ENCODE data around the gene DPM3. TPM values are rescaled to one million over a fixed set of nuclear protein-coding genes. Genes with fewer than 3 reads are reported as not detected.

DPM3 gene
- total RNA-seq, 1 donor from 2014 or later = 49.7 TPM

DNA sequence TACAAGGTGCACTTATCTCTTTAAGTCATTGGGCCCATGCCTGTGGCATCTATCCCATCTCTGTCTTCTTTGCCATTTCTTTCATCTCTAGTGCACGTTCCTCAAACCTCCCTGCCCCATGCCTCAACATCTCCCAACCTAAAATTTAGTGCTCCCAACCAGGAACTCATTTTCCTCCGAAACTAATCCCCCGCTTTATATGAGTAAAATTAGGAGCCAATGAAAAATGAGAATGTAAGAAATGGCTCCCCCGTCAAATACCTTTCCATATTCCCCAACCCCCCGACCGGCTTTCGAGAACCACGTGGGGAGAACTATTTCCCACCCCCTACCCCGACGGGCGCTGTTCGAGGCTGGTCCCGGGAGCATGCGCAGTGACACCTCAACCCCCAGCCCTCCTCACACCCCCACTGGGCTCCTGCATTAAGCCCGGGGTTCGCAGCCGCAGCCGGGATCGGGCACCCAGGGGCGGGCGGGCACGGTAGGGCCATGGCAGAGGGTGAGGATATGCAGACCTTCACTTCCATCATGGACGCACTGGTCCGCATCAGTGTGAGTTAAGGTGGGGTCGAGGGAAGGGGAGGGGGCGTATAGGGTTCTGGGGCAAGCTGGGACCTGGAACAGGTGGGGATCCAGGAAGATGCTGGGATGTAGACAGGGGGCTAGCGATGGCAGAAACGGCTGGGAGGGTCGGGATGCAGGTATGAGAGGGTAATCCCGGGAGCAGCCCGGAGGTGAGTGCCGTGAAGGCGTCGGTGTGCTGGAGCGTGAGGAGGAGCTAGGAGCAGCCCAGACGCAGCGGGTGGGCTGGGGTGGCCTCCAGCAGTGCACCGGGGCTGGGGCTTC is 33.4 kb upstream of the DPM3 start, which contains the start of gene TRIM46:
TRIM46 (plus strand) TSS at position 372 of the 846 bp plus-strand sequence; CDS start at position 490, 118 bp downstream.
- peaks cover 8% of the 10 kb centered on the region for H3K36me3 Mint-ChIP-seq
- no peaks in the 10 kb centered on the region for H3K9me3 Mint-ChIP-seq
- TF ChIP-seq, protein P1, sequence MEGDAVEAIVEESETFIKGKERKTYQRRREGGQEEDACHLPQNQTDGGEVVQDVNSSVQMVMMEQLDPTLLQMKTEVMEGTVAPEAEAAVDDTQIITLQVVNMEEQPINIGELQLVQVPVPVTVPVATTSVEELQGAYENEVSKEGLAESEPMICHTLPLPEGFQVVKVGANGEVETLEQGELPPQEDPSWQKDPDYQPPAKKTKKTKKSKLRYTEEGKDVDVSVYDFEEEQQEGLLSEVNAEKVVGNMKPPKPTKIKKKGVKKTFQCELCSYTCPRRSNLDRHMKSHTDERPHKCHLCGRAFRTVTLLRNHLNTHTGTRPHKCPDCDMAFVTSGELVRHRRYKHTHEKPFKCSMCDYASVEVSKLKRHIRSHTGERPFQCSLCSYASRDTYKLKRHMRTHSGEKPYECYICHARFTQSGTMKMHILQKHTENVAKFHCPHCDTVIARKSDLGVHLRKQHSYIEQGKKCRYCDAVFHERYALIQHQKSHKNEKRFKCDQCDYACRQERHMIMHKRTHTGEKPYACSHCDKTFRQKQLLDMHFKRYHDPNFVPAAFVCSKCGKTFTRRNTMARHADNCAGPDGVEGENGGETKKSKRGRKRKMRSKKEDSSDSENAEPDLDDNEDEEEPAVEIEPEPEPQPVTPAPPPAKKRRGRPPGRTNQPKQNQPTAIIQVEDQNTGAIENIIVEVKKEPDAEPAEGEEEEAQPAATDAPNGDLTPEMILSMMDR (IDR thresholded peaks at IDR 0.05; ENCODE audit: unreplicated experiment) = no peak
- DNase-seq (ENCODE audit: low spot score in 2 of 2, unreplicated experiment in 2 of 2) = peak in 1 of 2 experiments; percentile 49
- peaks cover 11% of the 10 kb centered on the region for H3K27me3 Mint-ChIP-seq (ENCODE audit: low read depth)
- peak within 1 kb of the TSS; percentile 99 for H3K27ac Mint-ChIP-seq
- peak within 1 kb of the TSS; percentile 99 for H3K4me3 Mint-ChIP-seq
- H3K4me1 Mint-ChIP-seq = peaks cover 26% of the 10 kb centered on the region

DNA sequence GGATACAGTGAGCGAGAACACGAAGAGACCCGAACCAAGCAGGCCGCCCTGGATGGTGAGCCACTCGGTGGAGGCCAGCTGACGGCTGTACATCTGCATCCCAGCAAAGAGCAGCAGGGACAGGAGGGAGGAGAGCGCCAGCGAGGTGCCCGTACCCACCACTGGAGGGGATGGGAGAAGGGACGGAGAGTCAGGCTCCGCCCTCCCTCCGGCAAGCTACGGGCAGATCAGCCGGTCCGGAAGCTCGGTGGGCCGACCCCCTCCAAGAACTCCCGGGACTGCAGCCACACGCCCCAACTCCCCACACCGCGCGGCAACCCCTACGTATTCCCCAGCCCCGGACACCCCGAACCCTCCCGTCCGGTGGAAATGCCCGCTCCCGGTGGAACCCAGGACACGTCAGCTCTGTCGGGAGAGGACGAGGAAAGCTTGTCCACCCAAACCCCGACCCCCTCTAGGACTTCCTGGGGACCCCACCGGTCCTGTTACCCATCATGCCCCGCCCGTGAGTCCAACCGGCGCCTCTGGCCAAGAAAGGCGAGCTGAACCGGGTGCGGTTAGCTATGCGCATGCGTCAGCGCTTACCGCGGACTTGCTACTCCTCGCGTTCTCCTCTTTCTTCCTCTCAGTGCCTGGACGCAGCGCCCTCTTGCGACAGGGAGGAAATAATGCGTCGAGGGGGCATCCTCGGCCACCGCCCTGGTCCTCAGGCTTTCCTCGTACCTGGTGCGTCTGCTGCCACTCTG is 32.6 kb upstream of the DPM3 start, which contains the start of gene KRTCAP2:
KRTCAP2 (minus strand) TSS at position 573 of the 746 bp plus-strand sequence; CDS start at position 493, 80 bp downstream.
- TF ChIP-seq, protein P1 (IDR thresholded peaks at IDR 0.05; ENCODE audit: unreplicated experiment) = peak; percentile 85

DNA sequence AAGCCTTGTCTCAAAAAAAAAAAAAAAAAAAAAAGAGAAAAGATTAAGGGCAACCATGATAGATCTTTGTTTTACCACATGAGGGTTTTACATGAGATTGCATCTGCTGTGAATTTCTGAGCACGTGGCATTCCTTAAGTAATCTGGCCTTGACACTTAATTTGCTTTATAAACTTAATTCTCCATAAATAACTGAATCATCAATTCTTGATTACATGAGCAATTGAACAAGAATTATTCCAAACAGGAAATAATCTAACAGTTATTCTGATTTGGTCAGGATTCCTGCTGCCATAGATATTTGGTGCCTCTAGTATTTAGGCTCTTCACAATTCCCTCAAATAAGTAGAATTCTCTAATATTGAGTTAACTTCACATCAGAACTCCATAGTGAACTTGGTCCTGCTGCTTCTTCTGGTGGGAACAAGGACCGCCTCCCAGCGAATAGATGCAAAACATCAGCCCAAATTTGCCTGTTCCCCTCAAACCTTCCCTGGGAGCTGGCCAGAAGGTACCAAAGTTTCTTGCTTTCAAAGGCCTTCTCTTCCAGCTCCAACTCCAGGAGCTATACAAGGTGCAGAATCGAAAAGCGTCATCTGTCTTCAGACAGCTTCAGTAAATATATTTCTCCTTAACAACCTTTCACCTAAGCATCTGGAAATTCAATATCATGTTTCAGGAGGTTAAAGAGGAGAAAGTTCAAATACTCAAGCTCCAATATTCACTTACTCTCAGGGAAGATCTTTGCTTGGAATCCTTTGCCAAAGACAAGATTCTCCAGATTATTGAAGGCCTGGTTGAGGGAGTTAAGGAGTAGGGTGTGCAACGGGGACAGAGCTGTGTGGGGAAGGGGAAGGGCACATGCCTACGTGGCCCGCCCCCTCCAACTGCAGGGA is 31.8 kb upstream of the DPM3 start:
- TF ChIP-seq, protein P1 (IDR thresholded peaks at IDR 0.05; ENCODE audit: unreplicated experiment) = no peak
- Mint-ChIP-seq H3K9me3 (no peaks in the 10 kb centered on the region), H3K4me1 (peaks cover 32% of the 10 kb centered on the region), H3K4me3 (peak overlapping the region; percentile 99), H3K36me3 (peaks cover 8% of the 10 kb centered on the region), H3K27me3 (ENCODE audit: low read depth) (peaks cover 11% of the 10 kb centered on the region), H3K27ac (peak overlapping the region; percentile 99)
- peak in 1 of 2 experiments; percentile 48 for DNase-seq (ENCODE audit: low spot score in 2 of 2, unreplicated experiment in 2 of 2)

More for the DNA sequence above, 32.6 kb upstream of the DPM3 start, which contains the start of gene KRTCAP2:
- Mint-ChIP-seq H3K4me3 (peak within 1 kb of the TSS; percentile 99), H3K36me3 (peaks cover 8% of the 10 kb centered on the region), H3K9me3 (no peaks in the 10 kb centered on the region), H3K27ac (peak within 1 kb of the TSS; percentile 99), H3K27me3 (ENCODE audit: low read depth) (peaks cover 11% of the 10 kb centered on the region), H3K4me1 (peaks cover 27% of the 10 kb centered on the region)
- DNase-seq (ENCODE audit: low spot score in 2 of 2, unreplicated experiment in 2 of 2) = peak; percentile 88 to 95

DNA sequence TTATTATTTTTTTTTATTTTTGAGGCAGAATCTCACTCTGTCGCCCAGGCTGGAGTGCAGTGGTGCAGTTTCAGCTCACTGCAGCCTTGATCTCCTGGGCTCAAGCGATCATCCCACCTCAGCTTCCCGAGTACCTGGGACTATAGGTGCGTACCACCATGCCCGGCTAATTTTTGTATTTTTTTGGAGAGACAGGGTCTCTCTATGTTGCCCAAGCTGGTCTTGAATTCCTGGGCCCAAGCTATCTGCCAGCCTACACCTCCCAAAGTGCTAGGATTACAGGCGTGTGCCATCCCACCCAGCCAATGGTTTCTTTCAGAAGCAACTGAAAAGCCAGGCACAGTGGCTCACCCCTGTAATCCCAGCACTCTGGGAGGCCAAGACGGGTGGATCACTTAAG is 30.5 kb upstream of the DPM3 start:
- Mint-ChIP-seq H3K4me3 (no peak overlapping the region), H3K9me3 (no peaks in the 10 kb centered on the region), H3K4me1 (peaks cover 32% of the 10 kb centered on the region), H3K27me3 (ENCODE audit: low read depth) (peaks cover 11% of the 10 kb centered on the region), H3K36me3 (peaks cover 8% of the 10 kb centered on the region), H3K27ac (no peak overlapping the region)
- TF ChIP-seq, protein P1 (IDR thresholded peaks at IDR 0.05; ENCODE audit: unreplicated experiment) = no peak
- peak in 1 of 2 experiments; percentile 3 for DNase-seq (ENCODE audit: low spot score in 2 of 2, unreplicated experiment in 2 of 2)

Data from mesothelial cell of epicardium (in vitro differentiated cells).